ENCODE data around the gene CLK4. TPM values are rescaled to one million over a fixed set of nuclear protein-coding genes. Genes with fewer than 3 reads are reported as not detected.

Gene CLK4
- polyA plus RNA-seq, 4 donors = 8.2 to 41.3 (median 21.5) TPM

- WGBS, 3 donors = 35 to 43% (median 40%) methylated on average over 24 to 31 of the region's 31 CpGs
- H3K4me1 ChIP-seq (ENCODE audit: control insufficient read depth in 3 of 3, insufficient read depth in 2 of 3, low read depth in 1 of 3, low read length in 2 of 3) = no peaks in the 10 kb centered on the region
- peaks cover 4 to 18% (median 9%) of the 10 kb centered on the region in 3 donors for H3K27me3 ChIP-seq (ENCODE audit: control insufficient read depth in 3 of 3, insufficient read depth in 3 of 3, low read length in 3 of 3)
- no peaks in the 10 kb centered on the region for H3K36me3 ChIP-seq (ENCODE audit: control insufficient read depth in 3 of 3, insufficient read depth in 2 of 3, low read depth in 1 of 3, low read length in 3 of 3)
- no peak overlapping the region for H3K4me3 ChIP-seq (ENCODE audit: low read depth in 1 of 3, low read length in 3 of 3)
- no peak for DNase-seq
- no peak for FAIRE-seq
- H3K27ac ChIP-seq (ENCODE audit: low read depth in 1 of 3, low read length in 2 of 3) = no peak overlapping the region
- H3K9me3 ChIP-seq (ENCODE audit: control insufficient read depth in 2 of 2, insufficient read depth in 1 of 2, low read depth in 1 of 2, low read length in 1 of 2) = peaks cover 0 to 3% of the 10 kb centered on the region in 2 donors
Observed at GRCh38 chr5:178577376-178577839, 49.4 kb downstream of the CLK4 start.

- DNase-seq = peak in 1 of 2 donors; percentile 23
- Histone ChIP-seq H3K27ac (ENCODE audit: low read depth in 1 of 3, low read length in 2 of 3) (no peak overlapping the region), H3K36me3 (ENCODE audit: control insufficient read depth in 3 of 3, insufficient read depth in 2 of 3, low read depth in 1 of 3, low read length in 3 of 3) (no peaks in the 10 kb centered on the region), H3K27me3 (ENCODE audit: control insufficient read depth in 3 of 3, insufficient read depth in 3 of 3, low read length in 3 of 3) (peaks cover 4 to 18% (median 9%) of the 10 kb centered on the region in 3 donors), H3K9me3 (ENCODE audit: control insufficient read depth in 2 of 2, insufficient read depth in 1 of 2, low read depth in 1 of 2, low read length in 1 of 2) (peaks cover 0 to 3% of the 10 kb centered on the region in 2 donors), H3K4me3 (ENCODE audit: low read depth in 1 of 3, low read length in 3 of 3) (no peak overlapping the region), H3K4me1 (ENCODE audit: control insufficient read depth in 3 of 3, insufficient read depth in 2 of 3, low read depth in 1 of 3, low read length in 2 of 3) (no peaks in the 10 kb centered on the region)
- FAIRE-seq = no peak
- WGBS, 3 donors = 7 to 21% (median 14%) methylated on average over 37 to 92 of the region's 92 CpGs
Observed at GRCh38 chr5:178576591-178577351, 50.1 kb downstream of the CLK4 start.

- 88 to 90% (median 89%) methylated on average over 7 of the region's 7 CpGs for WGBS, 3 donors
- DNase-seq (no peak), FAIRE-seq (no peak)
- Histone ChIP-seq H3K9me3 (ENCODE audit: control insufficient read depth in 2 of 2, insufficient read depth in 1 of 2, low read depth in 1 of 2, low read length in 1 of 2) (peaks cover 0 to 3% of the 10 kb centered on the region in 2 donors), H3K27me3 (ENCODE audit: control insufficient read depth in 3 of 3, insufficient read depth in 3 of 3, low read length in 3 of 3) (peaks cover 4 to 18% (median 9%) of the 10 kb centered on the region in 3 donors), H3K4me1 (ENCODE audit: control insufficient read depth in 3 of 3, insufficient read depth in 2 of 3, low read depth in 1 of 3, low read length in 2 of 3) (no peaks in the 10 kb centered on the region), H3K27ac (ENCODE audit: low read depth in 1 of 3, low read length in 2 of 3) (no peak overlapping the region), H3K36me3 (ENCODE audit: control insufficient read depth in 3 of 3, insufficient read depth in 2 of 3, low read depth in 1 of 3, low read length in 3 of 3) (no peaks in the 10 kb centered on the region), H3K4me3 (ENCODE audit: low read depth in 1 of 3, low read length in 3 of 3) (no peak overlapping the region)
Observed at GRCh38 chr5:178573216-178573615, 53.6 kb downstream of the CLK4 start.

GRCh38 chr5:178572617-178573016, 54.2 kb downstream of the CLK4 start:
- Histone ChIP-seq H3K27me3 (ENCODE audit: control insufficient read depth in 3 of 3, insufficient read depth in 3 of 3, low read length in 3 of 3) (peaks cover 4 to 14% (median 6%) of the 10 kb centered on the region in 3 donors), H3K36me3 (ENCODE audit: control insufficient read depth in 3 of 3, insufficient read depth in 2 of 3, low read depth in 1 of 3, low read length in 3 of 3) (no peaks in the 10 kb centered on the region), H3K9me3 (ENCODE audit: control insufficient read depth in 2 of 2, insufficient read depth in 1 of 2, low read depth in 1 of 2, low read length in 1 of 2) (peaks cover 0 to 3% of the 10 kb centered on the region in 2 donors), H3K27ac (ENCODE audit: low read depth in 1 of 3, low read length in 2 of 3) (no peak overlapping the region), H3K4me1 (ENCODE audit: control insufficient read depth in 3 of 3, insufficient read depth in 2 of 3, low read depth in 1 of 3, low read length in 2 of 3) (no peaks in the 10 kb centered on the region), H3K4me3 (ENCODE audit: low read depth in 1 of 3, low read length in 3 of 3) (no peak overlapping the region)
- no peak for DNase-seq
- 80 to 88% (median 82%) methylated on average over 4 of the region's 4 CpGs for WGBS, 3 donors
- no peak for FAIRE-seq

- Histone ChIP-seq H3K27me3 (ENCODE audit: control insufficient read depth in 3 of 3, insufficient read depth in 3 of 3, low read length in 3 of 3) (no peaks in the 10 kb centered on the region), H3K9me3 (ENCODE audit: control insufficient read depth in 2 of 2, insufficient read depth in 1 of 2, low read depth in 1 of 2, low read length in 1 of 2) (peaks cover 0 to 3% of the 10 kb centered on the region in 2 donors), H3K4me1 (ENCODE audit: control insufficient read depth in 3 of 3, insufficient read depth in 2 of 3, low read depth in 1 of 3, low read length in 2 of 3) (no peaks in the 10 kb centered on the region), H3K4me3 (ENCODE audit: low read depth in 1 of 3, low read length in 3 of 3) (no peak overlapping the region), H3K36me3 (ENCODE audit: control insufficient read depth in 3 of 3, insufficient read depth in 2 of 3, low read depth in 1 of 3, low read length in 3 of 3) (no peaks in the 10 kb centered on the region), H3K27ac (ENCODE audit: low read depth in 1 of 3, low read length in 2 of 3) (no peak overlapping the region)
- 21 to 43% (median 38%) methylated on average over 2 of the region's 2 CpGs for WGBS, 3 donors
- DNase-seq (no peak), FAIRE-seq (no peak)
Observed at GRCh38 chr5:178569485-178569884, 57.4 kb downstream of the CLK4 start.

- WGBS, 3 donors = 37 to 45% (median 38%) methylated on average over 12 of the region's 12 CpGs
Observed at GRCh38 chr5:178564811-178565550, 61.9 kb downstream of the CLK4 start.

GRCh38 chr5:178564397-178564796, 62.5 kb downstream of the CLK4 start:
- no peak for FAIRE-seq
- WGBS, 3 donors = 12 to 21% (median 13%) methylated on average over 4 of the region's 4 CpGs

More at GRCh38 chr5:178564811-178565550, 61.9 kb downstream of the CLK4 start:
- H3K27ac ChIP-seq (ENCODE audit: low read depth in 1 of 3, low read length in 2 of 3) = no peak overlapping the region
- H3K9me3 ChIP-seq (ENCODE audit: control insufficient read depth in 2 of 2, insufficient read depth in 1 of 2, low read depth in 1 of 2, low read length in 1 of 2) = no peaks in the 10 kb centered on the region
- H3K4me3 ChIP-seq (ENCODE audit: low read depth in 1 of 3, low read length in 3 of 3) = no peak overlapping the region
- H3K4me1 ChIP-seq (ENCODE audit: control insufficient read depth in 3 of 3, insufficient read depth in 2 of 3, low read depth in 1 of 3, low read length in 2 of 3) = no peaks in the 10 kb centered on the region
- no peaks in the 10 kb centered on the region for H3K27me3 ChIP-seq (ENCODE audit: control insufficient read depth in 3 of 3, insufficient read depth in 3 of 3, low read length in 3 of 3)
- DNase-seq (no peak), FAIRE-seq (no peak)
- no peaks in the 10 kb centered on the region for H3K36me3 ChIP-seq (ENCODE audit: control insufficient read depth in 3 of 3, insufficient read depth in 2 of 3, low read depth in 1 of 3, low read length in 3 of 3)

GRCh38 chr5:178563621-178564020, 63.2 kb downstream of the CLK4 start:
- no peaks in the 10 kb centered on the region for H3K4me1 ChIP-seq (ENCODE audit: control insufficient read depth in 3 of 3, insufficient read depth in 2 of 3, low read depth in 1 of 3, low read length in 2 of 3)
- H3K27me3 ChIP-seq (ENCODE audit: control insufficient read depth in 3 of 3, insufficient read depth in 3 of 3, low read length in 3 of 3) = no peaks in the 10 kb centered on the region
- no peaks in the 10 kb centered on the region for H3K9me3 ChIP-seq (ENCODE audit: control insufficient read depth in 2 of 2, insufficient read depth in 1 of 2, low read depth in 1 of 2, low read length in 1 of 2)
- 63 to 81% (median 74%) methylated on average over 8 of the region's 8 CpGs for WGBS, 3 donors
- no peak overlapping the region for H3K27ac ChIP-seq (ENCODE audit: low read depth in 1 of 3, low read length in 2 of 3)
- no peaks in the 10 kb centered on the region for H3K36me3 ChIP-seq (ENCODE audit: control insufficient read depth in 3 of 3, insufficient read depth in 2 of 3, low read depth in 1 of 3, low read length in 3 of 3)
- FAIRE-seq = no peak
- no peak overlapping the region for H3K4me3 ChIP-seq (ENCODE audit: low read depth in 1 of 3, low read length in 3 of 3)
- no peak for DNase-seq

More at GRCh38 chr5:178564397-178564796, 62.5 kb downstream of the CLK4 start:
- no peaks in the 10 kb centered on the region for H3K9me3 ChIP-seq (ENCODE audit: control insufficient read depth in 2 of 2, insufficient read depth in 1 of 2, low read depth in 1 of 2, low read length in 1 of 2)
- DNase-seq = no peak
- no peaks in the 10 kb centered on the region for H3K4me1 ChIP-seq (ENCODE audit: control insufficient read depth in 3 of 3, insufficient read depth in 2 of 3, low read depth in 1 of 3, low read length in 2 of 3)
- no peak overlapping the region for H3K27ac ChIP-seq (ENCODE audit: low read depth in 1 of 3, low read length in 2 of 3)
- no peak overlapping the region for H3K4me3 ChIP-seq (ENCODE audit: low read depth in 1 of 3, low read length in 3 of 3)
- no peaks in the 10 kb centered on the region for H3K36me3 ChIP-seq (ENCODE audit: control insufficient read depth in 3 of 3, insufficient read depth in 2 of 3, low read depth in 1 of 3, low read length in 3 of 3)
- no peaks in the 10 kb centered on the region for H3K27me3 ChIP-seq (ENCODE audit: control insufficient read depth in 3 of 3, insufficient read depth in 3 of 3, low read length in 3 of 3)

Data from small intestine (tissue), 7 donors.